Measurements from ENCODE around the gene CELF6.

The CELF6 gene

DNA sequence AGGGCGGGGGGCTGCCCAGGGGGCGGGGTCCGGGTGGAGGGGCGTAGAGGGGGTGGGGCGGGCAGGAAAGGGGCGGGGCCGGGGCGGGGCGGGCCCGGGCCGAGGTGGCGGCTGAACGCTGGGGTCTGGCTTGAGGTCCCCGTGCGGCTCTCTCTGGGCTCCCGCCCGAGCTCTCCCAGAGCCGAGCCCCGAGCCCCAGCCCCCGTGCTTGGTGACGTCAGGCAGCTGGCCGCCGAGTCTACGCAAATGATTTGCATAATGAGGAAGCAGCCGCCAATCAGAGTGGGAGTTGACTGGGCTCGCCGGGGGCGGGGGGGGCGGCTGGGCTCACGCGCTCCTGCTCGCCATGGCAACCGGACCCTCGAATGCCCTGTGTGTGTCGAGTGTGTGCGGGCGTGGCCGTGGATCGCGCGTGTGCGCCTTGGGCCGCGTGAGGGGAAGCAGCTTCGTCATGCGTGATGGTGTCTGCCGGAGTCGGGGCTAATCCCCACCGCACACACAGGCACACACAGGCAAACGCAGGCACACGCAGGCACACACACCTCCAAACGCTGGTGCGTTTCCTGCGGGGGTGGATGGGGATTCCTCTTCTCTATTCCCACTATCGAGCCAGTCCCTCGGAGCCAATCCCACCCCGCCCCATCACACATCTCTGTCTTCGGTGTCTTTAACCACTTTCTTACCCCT, at the start of gene CELF6:
Gene CELF6 (minus strand): TSS at position 173 of the 687 bp plus-strand sequence. CDS start 283 bp downstream, outside the sequence.
- in situ Hi-C loops (cut with MboI; ENCODE audit: low sequenced_read_pairs) = no loop called here

DNA sequence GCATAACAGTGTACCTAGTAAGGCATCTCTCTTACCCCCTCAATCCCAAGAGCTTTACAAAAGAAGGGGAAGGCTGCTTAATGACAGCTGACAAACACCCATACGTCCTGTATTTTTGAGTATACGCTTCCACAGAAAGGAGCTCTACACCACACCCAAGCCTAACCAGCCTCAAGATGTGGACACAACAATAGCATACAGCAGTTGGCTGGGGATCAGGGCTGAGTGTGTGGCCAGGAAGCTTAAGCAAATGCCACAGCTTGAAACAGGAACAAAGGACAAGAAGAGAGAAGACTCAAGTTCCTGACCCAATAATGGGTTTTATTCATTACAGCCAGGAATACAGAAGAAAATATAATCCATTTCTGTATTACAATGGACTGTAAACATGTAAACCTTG, 48.9 kb upstream of the CELF6 start:
- in situ Hi-C loops (cut with MboI; ENCODE audit: low sequenced_read_pairs) = no loop called here

DNA sequence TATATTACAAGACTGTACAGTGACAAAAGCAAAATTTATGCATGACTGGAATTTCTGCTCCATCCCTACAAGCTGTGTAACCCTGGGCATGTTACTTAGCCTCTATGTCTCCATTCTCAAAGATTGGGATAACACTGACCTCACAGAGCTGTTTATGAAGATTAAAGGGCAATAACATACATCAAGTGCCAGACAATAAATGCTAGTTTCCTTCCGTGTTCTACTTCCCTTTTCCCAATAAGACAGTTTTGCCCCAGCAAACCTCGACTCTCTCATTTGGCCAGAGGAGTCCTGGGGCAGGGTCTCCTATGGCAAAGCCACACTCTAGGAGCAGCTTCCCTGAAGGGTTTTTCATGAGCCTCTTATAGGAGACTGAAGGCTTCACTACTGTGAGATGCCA, 48.4 kb upstream of the CELF6 start:
- in situ Hi-C loops (cut with MboI; ENCODE audit: low sequenced_read_pairs) = no loop called here

DNA sequence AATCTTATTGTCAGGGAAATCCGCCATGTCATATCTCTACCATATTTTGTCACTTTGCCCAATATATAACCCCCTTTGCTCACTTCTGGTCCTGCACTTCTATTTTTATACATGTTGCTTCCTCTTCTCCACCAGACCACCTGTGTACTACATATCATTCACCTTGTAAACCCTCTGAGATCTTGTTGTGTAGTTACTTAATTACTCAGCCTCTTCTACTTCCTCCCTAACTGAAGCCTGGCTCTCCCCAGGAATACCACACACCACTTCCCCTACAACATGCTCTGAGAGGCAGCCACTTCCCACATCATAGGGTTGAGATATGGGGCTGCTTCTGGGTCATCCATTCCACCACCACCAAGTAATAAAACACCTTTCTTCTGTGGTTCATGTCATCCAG, 45.9 kb upstream of the CELF6 start:
- in situ Hi-C loops (cut with MboI; ENCODE audit: low sequenced_read_pairs) = no loop called here

DNA sequence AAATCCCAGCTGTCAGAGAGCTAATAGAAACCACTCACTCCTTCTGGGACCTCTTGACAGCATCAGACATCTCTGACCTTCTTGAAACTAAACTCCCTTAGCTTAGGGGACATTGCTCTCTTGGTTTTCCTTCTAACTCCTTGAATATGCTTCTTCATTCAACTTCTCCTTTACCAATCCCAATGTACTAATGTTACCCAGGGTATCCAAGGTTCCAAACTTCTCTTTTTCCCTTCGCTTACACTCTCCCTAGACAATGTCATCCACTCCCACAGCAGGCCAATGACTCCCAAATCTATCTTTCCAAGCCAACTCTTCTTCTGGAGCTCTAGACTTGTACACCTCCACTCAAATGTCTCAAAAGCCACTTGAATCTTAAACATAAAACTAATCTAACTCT, 41.2 kb upstream of the CELF6 start:
- in situ Hi-C loops (cut with MboI; ENCODE audit: low sequenced_read_pairs) = no loop called here

DNA sequence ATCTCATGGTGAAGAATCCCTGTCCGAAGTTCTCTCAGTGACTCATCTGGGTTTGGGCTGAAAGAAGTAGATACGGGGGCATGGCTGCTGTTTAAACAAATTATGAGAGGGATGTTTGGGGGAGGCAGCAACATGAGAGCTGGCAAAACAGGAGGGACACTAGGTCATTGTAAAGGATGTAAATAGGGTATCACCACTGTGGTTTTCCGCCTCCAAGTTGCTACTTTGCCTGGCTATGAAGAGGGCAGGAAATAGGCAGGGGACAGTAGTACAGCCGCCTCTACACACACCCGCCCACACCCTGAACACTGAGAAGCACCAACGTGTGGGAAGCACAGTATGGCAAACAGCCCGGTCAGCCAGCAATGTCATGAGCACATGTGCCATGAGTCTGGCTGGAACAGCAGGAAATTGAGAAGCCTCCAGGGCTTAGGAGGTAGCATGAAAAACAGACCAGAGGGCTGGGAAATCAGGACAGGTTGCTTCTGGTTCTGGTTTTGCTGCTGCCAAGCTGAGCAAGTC, 38.8 kb upstream of the CELF6 start:
- in situ Hi-C loops (cut with MboI; ENCODE audit: low sequenced_read_pairs) = no loop called here

DNA sequence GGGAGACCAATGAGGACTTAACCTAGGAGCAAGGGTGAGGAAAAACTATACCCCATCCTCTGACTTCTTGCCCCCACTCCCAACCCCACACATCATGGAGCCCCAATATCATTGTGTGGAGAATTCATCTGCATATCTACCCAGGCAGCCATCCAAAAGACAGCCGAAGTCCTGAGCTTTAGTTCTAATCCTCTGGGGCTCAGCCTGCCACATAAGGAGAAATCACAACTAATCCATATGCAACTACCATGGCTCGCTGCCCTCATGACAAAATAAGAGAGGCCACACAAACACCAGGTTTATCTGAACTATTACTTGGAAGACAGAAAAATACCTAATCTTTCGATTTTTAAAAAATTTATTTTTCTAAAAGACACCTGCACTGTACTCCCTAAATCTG, 38.2 kb upstream of the CELF6 start:
- in situ Hi-C loops (cut with MboI; ENCODE audit: low sequenced_read_pairs) = no loop called here

DNA sequence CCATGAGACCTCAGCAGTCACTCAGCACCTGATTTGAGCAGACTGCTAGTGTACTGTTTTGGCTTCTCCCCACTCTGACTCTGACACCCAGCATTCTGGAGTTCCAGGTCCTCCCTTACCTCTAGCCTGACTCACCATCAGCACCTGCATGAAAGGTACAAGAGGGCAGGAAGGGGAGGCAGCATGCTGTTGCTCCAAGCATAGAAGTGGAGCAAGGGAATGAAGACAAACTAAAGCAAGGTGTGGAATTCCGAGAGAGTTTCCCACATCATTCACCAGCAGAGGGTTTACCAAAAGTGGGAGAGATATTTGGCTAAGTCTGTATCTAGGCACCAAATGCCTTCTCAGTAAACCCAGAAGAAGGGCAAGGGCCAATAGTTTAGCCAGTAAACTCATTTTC, 34.5 kb upstream of the CELF6 start:
- in situ Hi-C loops (cut with MboI; ENCODE audit: low sequenced_read_pairs) = no loop called here

DNA sequence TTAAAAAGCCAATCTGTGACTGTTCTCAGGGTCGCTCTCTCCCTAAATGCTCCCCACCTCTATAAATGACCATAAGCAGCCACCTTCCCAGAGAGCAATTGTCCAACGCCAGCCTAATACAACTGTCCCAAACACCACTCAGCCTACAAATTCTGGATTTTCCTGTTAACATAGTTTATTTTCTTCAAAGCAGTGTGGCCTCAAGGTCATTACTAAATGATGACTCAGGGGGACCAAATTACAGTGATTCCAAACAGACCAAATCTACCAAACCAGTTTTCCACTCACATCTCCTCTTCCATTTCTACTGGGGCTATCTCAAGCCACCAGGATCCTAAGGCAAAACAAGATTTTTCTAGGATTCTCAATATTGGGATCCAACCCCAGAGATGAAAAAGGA, 33.3 kb upstream of the CELF6 start:
- in situ Hi-C loops (cut with MboI; ENCODE audit: low sequenced_read_pairs) = no loop called here

DNA sequence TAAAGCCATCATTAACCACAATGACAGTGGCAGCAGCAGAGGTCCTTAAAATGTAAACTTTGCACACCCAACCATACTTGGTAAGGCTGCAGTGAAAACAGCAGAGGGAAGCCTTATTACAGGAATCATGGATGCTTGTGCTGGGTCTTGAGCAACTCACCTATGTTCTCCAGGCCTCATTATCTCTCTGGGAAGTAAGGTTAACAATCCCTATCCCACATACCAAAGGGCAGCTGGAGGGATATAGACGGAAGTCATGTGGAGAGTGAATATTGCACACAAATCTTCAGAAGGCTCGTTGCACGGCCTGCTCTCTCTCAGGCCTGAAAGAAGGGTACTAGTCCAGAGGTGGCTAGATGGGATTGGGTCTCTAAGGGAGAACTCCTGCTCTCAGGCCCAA, 25.8 kb upstream of the CELF6 start:
- in situ Hi-C loops (cut with MboI; ENCODE audit: low sequenced_read_pairs) = no loop called here

DNA sequence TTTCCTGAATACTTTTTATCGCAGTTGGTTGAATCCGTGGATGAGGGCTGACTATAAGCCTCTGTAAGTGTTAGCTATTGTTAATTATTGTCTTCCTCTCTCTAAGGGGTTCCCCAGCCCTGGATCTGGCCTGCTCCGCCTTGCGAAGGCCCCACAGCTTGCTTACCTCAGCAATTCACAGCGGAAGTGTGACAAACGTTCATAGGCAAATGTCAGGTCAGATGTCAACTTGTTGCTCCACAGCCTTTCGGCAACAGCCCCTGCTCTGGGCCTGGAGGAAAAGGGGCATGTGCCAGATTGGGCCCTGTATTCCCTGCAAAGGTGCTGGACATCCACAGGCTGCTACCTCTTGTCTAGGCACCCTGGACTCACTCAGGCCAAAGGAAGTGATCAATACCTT, 25.3 kb upstream of the CELF6 start:
- in situ Hi-C loops (cut with MboI; ENCODE audit: low sequenced_read_pairs) = no loop called here

DNA sequence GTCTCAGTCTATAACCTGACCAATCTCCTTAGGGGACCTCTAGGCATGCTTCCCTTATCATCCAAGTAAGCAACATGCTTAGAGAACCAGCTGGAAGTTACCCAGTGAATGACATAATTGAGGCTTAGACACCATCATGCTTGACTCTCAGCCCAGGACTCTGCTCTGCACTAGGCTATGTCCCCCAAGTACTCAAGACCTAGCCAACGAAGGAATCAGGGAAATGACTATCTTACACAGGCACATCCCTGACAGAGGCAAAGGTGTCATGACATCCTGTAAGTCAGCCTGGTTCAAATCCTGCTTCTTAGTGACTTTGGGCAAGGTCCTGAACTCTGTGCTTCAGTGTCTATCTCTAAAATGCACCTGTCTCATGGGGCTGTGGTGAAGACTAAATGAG, 24.6 kb upstream of the CELF6 start:
- in situ Hi-C loops (cut with MboI; ENCODE audit: low sequenced_read_pairs) = no loop called here

DNA sequence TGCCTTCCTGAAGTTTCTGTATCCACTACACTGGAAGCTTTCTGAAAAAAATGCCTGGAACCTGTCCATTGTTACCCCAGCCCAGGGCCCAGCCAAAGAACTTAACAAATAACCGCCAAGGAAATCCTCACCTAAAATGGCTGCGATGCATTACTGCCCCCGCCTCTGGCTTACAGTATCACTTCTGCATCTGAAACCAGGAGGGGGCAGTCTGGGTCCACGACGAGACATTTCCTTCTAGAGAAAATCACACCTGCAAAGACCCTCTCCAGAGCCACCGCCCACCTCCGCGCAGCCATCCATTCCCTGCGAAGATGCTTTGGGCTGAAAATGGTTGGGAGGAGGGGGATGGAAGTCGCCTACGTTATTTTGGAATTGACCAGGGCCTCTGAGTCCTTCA, 22.4 kb upstream of the CELF6 start:
- in situ Hi-C loops (cut with MboI; ENCODE audit: low sequenced_read_pairs) = no loop called here

DNA sequence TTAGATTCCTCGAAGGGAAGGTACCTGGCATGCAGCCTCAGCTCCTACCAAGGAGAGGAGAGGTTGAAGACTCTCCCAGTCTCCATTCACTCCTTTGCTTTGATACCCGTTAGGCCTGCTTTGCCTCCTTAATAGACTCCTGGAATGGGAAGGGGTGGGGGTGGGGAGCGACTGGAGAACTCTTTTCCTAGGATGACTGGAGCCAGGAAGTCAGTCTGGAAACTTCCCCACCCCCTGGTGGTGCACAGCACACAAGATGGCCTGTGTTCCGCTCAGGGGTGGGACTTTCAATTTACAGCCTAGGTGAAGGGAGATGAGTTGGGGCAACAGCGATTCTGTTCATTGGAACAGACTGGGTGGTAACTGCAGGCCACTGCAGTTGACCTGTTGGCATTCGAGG, 21.4 kb upstream of the CELF6 start:
- in situ Hi-C loops (cut with MboI; ENCODE audit: low sequenced_read_pairs) = no loop called here

DNA sequence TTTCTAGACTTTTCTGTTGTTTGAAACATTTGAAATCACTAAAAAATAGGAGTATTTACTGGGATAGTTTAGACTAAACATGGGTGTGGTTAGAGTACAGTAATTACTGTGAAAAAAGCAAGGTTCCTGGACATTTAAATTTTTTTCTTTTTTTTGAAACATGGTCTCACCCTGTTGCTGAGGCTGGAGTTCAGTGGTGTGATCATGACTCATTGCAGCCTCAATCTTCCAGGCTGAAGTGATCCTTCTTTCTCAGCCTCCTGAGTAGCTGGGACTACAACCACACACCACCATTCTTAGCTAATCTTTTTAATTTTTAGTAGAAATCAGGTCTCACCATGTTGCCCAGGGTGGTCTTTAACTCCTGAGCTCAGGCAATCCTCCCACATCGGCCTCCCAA, 20.4 kb upstream of the CELF6 start:
- in situ Hi-C loops (cut with MboI; ENCODE audit: low sequenced_read_pairs) = no loop called here

DNA sequence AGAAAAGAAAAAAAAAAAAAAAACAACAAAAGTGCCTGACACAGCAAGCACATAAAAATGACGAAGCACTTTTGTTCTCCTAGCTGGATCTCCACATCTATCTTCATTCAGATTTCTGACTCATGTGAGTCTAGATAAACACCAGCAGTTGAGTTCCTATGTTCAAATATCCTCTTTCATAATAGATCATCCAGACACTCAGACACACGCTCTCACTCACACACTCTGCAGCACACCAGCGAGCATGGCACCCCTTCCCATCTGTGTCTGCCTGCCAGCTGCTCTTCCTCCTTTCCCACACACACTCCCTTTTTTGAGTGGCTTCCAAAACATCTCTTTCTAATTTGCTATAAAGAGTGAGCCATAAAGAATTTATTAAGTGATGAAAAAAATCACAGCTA, 19.8 kb upstream of the CELF6 start:
- in situ Hi-C loops (cut with MboI; ENCODE audit: low sequenced_read_pairs) = no loop called here

DNA sequence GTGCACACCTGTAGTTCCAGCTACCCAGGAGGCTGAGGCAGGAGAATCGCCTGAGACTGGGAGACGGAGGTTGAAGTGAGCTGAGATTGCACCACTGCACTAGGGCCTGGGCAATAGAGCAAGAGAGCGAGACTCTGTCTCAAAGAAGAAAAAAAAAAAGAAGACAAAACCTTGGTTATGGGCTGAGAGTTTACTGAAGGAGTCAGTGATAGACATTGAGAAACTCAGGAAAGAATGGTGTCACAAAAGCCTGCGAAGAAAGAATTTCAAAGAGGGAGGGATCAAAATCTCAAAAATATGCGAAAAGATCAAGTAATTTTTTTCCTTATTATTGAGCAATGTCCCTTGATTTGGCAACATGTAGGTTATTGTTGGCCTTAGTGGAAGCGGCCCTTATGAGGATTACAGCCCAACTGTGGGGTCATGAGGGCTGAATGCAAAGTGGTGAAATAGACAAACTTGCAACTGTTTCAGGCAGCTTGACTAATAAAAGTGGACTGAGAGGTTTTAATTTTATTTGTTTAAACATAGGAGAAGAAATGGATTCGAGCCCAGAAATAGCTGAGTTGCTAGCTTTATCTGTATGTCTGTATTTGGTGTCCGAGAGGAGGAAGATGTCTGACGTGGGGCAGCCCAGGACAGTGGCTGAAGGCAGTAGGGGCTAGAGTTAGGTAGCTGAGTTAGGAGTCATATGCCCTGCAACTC, 18.8 kb upstream of the CELF6 start:
- in situ Hi-C loops (cut with MboI; ENCODE audit: low sequenced_read_pairs) = no loop called here

DNA sequence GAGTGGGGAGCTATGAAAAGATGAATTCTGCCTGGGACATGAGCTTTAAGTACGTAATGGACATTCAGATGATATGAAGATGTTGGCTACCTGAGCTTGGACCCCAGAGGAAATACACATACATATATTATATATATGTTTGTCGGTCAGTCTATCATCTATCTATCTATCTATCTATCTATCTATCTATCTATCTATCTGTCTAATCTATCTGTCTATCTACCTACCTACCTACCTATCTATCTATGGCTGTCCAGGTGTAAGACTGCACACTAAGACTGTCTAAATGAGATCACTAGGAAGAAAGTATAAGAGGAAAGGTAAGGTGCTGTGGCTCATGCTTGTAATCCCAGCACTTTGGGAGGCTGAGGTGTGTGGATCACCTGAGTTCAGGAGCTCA, 18.2 kb upstream of the CELF6 start:
- in situ Hi-C loops (cut with MboI; ENCODE audit: low sequenced_read_pairs) = no loop called here

DNA sequence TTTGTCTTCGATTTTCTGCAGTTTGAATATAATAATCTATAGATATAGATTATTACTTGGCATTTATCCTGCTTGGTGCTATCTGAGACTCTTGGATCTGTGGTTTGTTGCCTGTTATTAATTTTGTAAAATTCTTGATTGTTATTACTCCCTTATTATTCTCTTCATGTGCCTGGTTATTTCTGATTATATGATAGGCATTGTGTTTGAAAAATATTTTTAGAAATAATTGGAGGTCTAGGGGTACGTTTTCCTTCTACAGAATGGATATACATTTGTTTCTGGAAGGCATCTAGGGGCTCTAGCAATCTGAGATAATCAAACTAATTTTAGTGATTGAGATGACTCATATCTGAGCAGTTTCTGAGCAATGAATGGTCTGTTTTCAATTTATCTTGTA, 14.9 kb upstream of the CELF6 start:
- in situ Hi-C loops (cut with MboI; ENCODE audit: low sequenced_read_pairs) = no loop called here

DNA sequence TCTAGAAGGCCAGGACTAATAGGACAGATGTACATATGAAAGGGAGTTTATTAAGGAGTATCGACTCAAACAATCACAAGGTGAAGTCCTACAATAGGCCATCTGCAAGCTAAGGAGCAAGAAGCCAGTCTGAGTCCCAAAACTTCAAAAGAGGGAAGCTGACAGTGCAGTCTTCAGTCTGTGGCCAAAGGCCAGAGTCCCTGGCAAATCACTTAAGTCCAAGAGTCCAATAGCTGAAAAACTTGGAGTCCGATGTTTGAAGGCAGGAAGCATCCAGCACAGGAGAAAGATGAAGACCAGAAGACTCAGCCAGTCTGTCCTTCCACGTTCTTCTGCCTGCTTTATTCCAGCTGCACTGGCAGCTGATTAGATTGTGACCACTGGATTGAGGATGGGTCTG, 11.1 kb upstream of the CELF6 start:
- in situ Hi-C loops (cut with MboI; ENCODE audit: low sequenced_read_pairs) = no loop called here

DNA sequence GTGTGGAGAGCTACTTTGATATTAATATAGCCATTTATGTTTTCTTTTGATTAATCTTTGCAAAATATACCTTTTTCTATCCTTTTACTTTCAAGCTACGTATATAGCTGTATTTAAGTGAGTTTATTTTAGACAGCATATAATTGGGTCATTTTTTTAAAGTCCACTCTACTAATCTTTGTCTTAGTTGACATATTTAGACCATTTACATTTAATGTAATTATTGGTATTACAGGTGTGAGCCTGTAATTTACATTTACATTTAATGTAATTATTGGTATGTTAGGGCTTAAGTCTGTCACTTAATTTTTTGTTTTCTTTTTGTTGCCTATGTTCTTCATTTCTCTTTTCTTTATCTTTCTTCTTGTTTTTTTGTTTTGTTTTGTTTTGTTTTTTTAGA, 3.8 kb upstream of the CELF6 start:
- in situ Hi-C loops (cut with MboI; ENCODE audit: low sequenced_read_pairs) = no loop called here

DNA sequence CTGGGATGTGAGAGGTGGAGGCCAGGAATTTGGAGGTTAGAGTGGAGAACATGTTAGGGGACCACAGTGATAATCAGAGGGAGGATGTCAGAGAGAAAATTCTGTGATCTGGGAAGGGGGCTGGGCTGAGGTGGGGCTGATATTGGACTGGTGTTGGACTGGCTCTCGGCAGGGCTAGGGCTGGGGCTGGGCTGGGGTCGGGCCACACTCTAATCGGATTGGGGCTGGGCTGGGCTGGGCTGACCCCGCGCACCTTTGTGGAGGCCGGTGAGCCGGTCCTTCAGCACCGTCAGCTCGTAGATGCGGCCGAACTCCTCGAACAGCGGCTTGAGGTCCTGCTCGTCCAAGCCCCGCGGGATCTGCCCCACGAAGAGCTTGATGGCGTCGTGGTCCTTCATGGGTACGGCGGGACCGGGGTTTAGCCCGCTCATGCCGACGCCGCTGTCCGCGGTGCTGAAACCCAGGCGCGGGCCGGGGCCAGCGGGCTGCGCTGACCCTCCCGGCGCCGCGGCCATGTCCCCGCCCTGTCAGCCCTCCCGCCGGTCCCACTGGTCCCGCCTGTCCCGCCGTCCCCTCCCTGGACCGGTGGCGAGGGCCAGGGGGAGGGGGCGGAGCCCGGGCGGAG, 485 bp downstream of the CELF6 start:
- in situ Hi-C loops (cut with MboI; ENCODE audit: low sequenced_read_pairs) = no loop called here
